Measurements from ENCODE around the gene SLC35B2.

DNA sequence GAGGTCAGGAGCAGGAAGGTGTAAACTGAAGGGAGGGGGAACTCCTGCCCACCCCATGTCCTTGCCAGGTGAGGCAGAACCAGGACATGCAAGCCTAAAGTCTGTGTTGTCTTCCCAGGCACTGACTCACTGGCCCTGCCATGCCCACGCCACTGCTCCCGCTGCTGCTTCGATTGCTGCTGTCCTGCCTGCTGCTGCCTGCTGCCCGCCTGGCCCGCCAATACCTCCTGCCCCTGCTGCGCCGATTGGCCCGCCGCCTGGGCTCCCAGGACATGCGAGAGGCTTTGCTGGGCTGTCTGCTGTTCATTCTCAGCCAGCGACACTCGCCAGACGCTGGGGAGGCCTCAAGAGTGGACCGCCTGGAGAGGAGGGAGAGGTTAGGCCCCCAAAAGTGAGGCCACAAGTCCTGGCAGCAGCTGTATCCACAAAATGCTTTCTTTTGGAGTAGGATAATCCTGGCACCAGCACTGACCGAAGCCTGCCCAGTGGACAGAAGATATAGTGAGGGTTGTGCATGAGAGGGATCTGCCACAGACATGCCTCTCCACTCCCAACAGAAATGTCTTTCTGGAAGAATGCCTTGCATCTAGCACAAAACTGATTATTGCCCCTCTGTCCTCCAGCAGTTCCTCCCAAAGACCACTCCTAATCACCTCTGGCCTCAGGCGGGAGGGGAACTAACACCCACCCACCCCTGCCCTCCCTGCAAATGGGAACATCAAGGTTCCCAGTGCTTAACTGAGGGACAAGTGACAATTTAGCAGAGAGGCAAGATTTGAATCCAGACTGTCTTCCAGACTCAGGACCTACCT, 39.8 kb downstream of the SLC35B2 start:
- TF ChIP-seq EZH2 (optimal IDR thresholded peaks at IDR 0.05; ENCODE audit: low read depth, low read length), result no peak
- TF ChIP-seq, protein P1, sequence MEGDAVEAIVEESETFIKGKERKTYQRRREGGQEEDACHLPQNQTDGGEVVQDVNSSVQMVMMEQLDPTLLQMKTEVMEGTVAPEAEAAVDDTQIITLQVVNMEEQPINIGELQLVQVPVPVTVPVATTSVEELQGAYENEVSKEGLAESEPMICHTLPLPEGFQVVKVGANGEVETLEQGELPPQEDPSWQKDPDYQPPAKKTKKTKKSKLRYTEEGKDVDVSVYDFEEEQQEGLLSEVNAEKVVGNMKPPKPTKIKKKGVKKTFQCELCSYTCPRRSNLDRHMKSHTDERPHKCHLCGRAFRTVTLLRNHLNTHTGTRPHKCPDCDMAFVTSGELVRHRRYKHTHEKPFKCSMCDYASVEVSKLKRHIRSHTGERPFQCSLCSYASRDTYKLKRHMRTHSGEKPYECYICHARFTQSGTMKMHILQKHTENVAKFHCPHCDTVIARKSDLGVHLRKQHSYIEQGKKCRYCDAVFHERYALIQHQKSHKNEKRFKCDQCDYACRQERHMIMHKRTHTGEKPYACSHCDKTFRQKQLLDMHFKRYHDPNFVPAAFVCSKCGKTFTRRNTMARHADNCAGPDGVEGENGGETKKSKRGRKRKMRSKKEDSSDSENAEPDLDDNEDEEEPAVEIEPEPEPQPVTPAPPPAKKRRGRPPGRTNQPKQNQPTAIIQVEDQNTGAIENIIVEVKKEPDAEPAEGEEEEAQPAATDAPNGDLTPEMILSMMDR (IDR thresholded peaks at IDR 0.05; ENCODE audit: low read length), result no peak
